ENCODE measurements around the gene MMS22L. TPM values are rescaled to one million over a fixed set of nuclear protein-coding genes. Genes with fewer than 3 reads are reported as not detected.

Gene MMS22L
- total RNA-seq, 1 donor from 2014 or later = 9.4 TPM

- DNase-seq (ENCODE audit: low read depth) = no peak
- no peak for TF ChIP-seq CTCF (IDR thresholded peaks at IDR 0.05; ENCODE audit: insufficient read depth, low read length, poor library complexity, severe bottlenecking)
- Histone ChIP-seq H3K27me3 (ENCODE audit: control insufficient read depth, insufficient read depth, low read length) (no peaks in the 10 kb centered on the region), H3K4me3 (ENCODE audit: low read depth, low read length) (no peak overlapping the region), H3K36me3 (ENCODE audit: control insufficient read depth, insufficient read depth, low read length) (no peaks in the 10 kb centered on the region)
Observed at GRCh38 chr6:97154015-97154414, 129.0 kb downstream of the MMS22L start.

- no peak overlapping the region for H3K4me3 ChIP-seq (ENCODE audit: low read depth, low read length)
- no peak for TF ChIP-seq CTCF (IDR thresholded peaks at IDR 0.05; ENCODE audit: insufficient read depth, low read length, poor library complexity, severe bottlenecking)
- no peaks in the 10 kb centered on the region for H3K27me3 ChIP-seq (ENCODE audit: control insufficient read depth, insufficient read depth, low read length)
- H3K36me3 ChIP-seq (ENCODE audit: control insufficient read depth, insufficient read depth, low read length) = no peaks in the 10 kb centered on the region
- no peak for DNase-seq (ENCODE audit: low read depth)
Observed at GRCh38 chr6:97151601-97152000, 131.4 kb downstream of the MMS22L start.

GRCh38 chr6:97150932-97151331 is 132.1 kb downstream of the MMS22L start:
- DNase-seq (ENCODE audit: low read depth) = no peak
- no peak for TF ChIP-seq CTCF (IDR thresholded peaks at IDR 0.05; ENCODE audit: insufficient read depth, low read length, poor library complexity, severe bottlenecking)
- H3K27me3 ChIP-seq (ENCODE audit: control insufficient read depth, insufficient read depth, low read length) = no peaks in the 10 kb centered on the region
- H3K4me3 ChIP-seq (ENCODE audit: low read depth, low read length) = no peak overlapping the region
- H3K36me3 ChIP-seq (ENCODE audit: control insufficient read depth, insufficient read depth, low read length) = no peaks in the 10 kb centered on the region

GRCh38 chr6:97147421-97147820 is 135.6 kb downstream of the MMS22L start:
- H3K4me3 ChIP-seq (ENCODE audit: low read depth, low read length) = no peak overlapping the region
- no peak for DNase-seq (ENCODE audit: low read depth)
- H3K36me3 ChIP-seq (ENCODE audit: control insufficient read depth, insufficient read depth, low read length) = no peaks in the 10 kb centered on the region
- TF ChIP-seq CTCF (IDR thresholded peaks at IDR 0.05; ENCODE audit: insufficient read depth, low read length, poor library complexity, severe bottlenecking) = no peak
- H3K27me3 ChIP-seq (ENCODE audit: control insufficient read depth, insufficient read depth, low read length) = no peaks in the 10 kb centered on the region

GRCh38 chr6:97145691-97146090 is 137.3 kb downstream of the MMS22L start:
- Histone ChIP-seq H3K27me3 (ENCODE audit: control insufficient read depth, insufficient read depth, low read length) (no peaks in the 10 kb centered on the region), H3K36me3 (ENCODE audit: control insufficient read depth, insufficient read depth, low read length) (no peaks in the 10 kb centered on the region), H3K4me3 (ENCODE audit: low read depth, low read length) (no peak overlapping the region)
- no peak for TF ChIP-seq CTCF (IDR thresholded peaks at IDR 0.05; ENCODE audit: insufficient read depth, low read length, poor library complexity, severe bottlenecking)
- no peak for DNase-seq (ENCODE audit: low read depth)

- H3K27me3 ChIP-seq (ENCODE audit: control insufficient read depth, insufficient read depth, low read length) = no peaks in the 10 kb centered on the region
- H3K36me3 ChIP-seq (ENCODE audit: control insufficient read depth, insufficient read depth, low read length) = no peaks in the 10 kb centered on the region
- no peak overlapping the region for H3K4me3 ChIP-seq (ENCODE audit: low read depth, low read length)
- no peak for TF ChIP-seq CTCF (IDR thresholded peaks at IDR 0.05; ENCODE audit: insufficient read depth, low read length, poor library complexity, severe bottlenecking)
- DNase-seq (ENCODE audit: low read depth) = no peak
Observed at GRCh38 chr6:97141756-97142155, 141.3 kb downstream of the MMS22L start.
